MG63 (cell line): ENCODE measurements around the gene KCNG2. TPM values are rescaled to one million over a fixed set of nuclear protein-coding genes. Genes with fewer than 3 reads are reported as not detected.
"Not testable (repeated sequence)": the region's sequence is repeated elsewhere in the genome, so short reads cannot be mapped to it uniquely, and the experiment has no call there.

Experiments
- DNase-seq: peaks from one replicate; pipeline ENCODE4 v3.0.0-alpha.2; 2020
- H3K27me3 ChIP-seq: fragments of 250-450 bp; sonication (Bioruptor Pico); 2 replicates; pipeline ENCODE4 v1.5.1; 2020; ENCODE audit warnings: mild to moderate bottlenecking, moderate library complexity
- H3K36me3 ChIP-seq: fragments of 250-450 bp; sonication (Bioruptor Pico); 2 replicates; pipeline ENCODE4 v1.5.1; 2020; ENCODE audit warnings: mild to moderate bottlenecking, moderate library complexity
- H3K4me3 ChIP-seq: fragments of 250-450 bp; sonication (Bioruptor Pico); 2 replicates; pipeline ENCODE4 v1.5.1; 2020; ENCODE audit warnings: mild to moderate bottlenecking, moderate library complexity
- H3K9me3 ChIP-seq: fragments of 250-450 bp; sonication (Bioruptor Pico); 2 replicates; pipeline ENCODE4 v1.5.1; 2020; ENCODE audit warnings: mild to moderate bottlenecking, moderate library complexity
- total RNA-seq: library from RNA; depleted of rRNA; stranded (reverse); fragments of >200 nt; shearing (Covaris generic); gene quantifications from 2 replicates; pipeline ENCODE4 v1.2.3, GENCODE V29; 2014; ENCODE audit warnings: low replicate concordance

Gene KCNG2
- total RNA-seq, 1 experiment from 2014 or later = not detected

DNA sequence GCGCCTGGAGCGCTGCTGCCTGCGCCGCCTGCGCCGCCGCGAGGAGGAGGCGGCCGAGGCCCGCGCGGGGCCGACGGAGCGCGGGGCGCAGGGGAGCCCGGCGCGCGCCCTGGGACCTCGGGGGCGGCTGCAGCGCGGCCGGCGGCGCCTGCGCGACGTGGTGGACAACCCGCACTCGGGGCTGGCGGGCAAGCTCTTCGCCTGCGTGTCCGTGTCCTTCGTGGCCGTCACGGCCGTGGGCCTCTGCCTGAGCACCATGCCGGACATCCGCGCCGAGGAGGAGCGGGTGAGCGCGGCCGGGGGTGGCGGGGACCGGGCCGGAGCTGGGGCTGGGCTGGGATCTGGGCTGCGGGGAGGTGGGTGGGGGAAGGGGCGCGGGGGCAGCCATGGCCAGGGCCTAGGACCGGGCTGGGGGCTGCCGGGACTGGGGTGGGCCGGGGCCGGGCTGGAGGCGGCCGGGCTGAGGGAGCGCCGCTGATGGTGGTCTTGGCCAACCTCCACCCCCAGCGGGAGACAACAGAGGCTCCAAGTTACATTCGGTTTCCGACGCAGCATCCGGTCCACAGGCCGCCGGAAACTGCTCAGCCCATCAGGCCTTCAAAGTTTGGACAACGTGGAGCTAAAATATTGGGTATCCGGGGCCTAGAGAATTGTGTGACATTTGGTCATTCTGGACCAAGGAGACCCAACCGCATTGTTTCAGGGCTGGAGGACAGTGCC is 66.4 kb downstream of the KCNG2 start:
- Histone ChIP-seq H3K9me3 (peaks cover 2% of the 10 kb centered on the region; the same call in 1 of the 2 replicates), H3K4me3 (no peak overlapping the region), H3K27me3 (peaks cover 5% of the 10 kb centered on the region), H3K36me3 (no peaks in the 10 kb centered on the region)
- DNase-seq = no peak

DNA sequence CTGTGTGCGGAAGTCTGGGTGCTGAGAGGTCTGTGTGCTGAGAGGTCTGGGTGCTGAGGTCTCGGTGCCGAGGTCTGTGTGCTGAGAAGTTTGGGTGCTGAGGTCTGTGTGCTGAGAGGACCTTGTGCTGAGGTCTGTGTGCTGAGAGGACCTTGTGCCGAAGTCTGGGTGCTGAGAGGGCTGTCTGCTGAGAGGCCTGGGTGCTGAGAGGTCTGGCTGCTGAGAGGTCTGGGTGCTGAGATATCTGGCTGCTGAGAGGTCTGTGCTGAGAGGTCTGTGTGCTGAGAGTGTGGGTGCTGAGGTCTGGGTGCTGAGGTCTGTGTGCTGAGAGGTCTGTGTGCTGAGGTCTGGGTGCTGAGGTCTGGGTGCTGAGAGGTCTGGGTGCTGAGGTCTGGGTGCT is 67.2 kb downstream of the KCNG2 start:
- H3K36me3 ChIP-seq, DNase-seq, H3K27me3 ChIP-seq, H3K9me3 ChIP-seq, H3K4me3 ChIP-seq: not testable (repeated sequence)

DNA sequence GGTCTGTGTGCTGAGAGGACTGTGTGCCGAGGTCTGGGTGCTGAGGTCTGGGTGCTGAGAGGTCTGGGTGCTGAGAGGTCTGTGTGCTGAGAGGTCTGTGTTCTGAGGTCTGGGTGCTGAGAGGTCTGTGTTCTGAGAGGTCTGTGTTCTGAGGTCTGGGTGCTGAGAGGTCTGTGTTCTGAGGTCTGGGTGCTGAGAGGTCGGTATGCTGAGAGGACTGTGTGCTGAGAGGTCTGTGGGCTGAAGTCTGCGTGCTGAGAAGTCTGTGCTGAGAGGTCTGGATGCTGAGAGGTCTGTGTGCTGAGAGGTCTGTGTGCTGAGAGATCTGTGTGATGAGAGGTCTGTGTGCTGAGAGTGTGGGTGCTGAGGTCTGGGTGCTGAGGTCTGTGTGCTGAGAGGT is 68.2 kb downstream of the KCNG2 start:
- not testable (repeated sequence) for DNase-seq

DNA sequence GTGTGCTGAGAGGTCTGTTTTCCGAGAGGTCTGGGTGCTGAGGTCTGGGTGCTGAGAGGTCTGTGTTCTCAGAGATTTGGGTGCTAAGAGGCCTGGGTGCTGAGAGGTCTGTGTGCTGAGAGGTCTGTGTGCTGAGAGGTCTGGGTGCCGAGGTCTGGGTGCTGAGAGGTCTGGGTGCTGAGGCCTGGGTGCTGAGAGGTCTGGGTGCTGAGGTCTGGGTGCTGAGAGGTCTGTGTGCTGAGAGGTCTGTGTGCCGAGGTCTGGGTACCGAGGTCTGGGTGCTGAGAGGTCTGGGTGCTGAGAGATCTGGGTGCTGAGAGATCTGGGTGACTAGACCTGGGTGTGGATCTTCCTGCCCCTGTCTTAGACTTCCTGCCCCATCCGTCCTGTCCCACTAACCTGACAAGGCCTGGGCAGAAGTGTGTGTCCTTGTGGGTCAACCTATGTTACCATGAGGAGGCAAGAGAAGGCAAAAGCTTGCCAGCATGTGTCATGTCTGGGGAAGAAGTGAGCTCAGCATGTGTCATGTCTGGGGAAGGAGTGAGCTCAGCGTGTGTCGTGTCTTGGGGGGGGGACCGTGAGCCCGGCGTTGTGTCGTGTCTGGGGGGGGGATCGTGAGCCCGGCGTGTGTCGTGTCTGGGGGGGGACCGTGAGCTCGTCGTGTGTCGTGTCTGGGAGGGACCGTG is 69.3 kb downstream of the KCNG2 start:
- Histone ChIP-seq H3K4me3 (no peak overlapping the region), H3K27me3 (no peaks in the 10 kb centered on the region), H3K9me3 (no peaks in the 10 kb centered on the region), H3K36me3 (no peaks in the 10 kb centered on the region)
- peak; percentile 10 for DNase-seq

More for the DNA sequence above, 68.2 kb downstream of the KCNG2 start:
- not testable (repeated sequence) for H3K9me3 ChIP-seq, H3K27me3 ChIP-seq, H3K36me3 ChIP-seq, H3K4me3 ChIP-seq

DNA sequence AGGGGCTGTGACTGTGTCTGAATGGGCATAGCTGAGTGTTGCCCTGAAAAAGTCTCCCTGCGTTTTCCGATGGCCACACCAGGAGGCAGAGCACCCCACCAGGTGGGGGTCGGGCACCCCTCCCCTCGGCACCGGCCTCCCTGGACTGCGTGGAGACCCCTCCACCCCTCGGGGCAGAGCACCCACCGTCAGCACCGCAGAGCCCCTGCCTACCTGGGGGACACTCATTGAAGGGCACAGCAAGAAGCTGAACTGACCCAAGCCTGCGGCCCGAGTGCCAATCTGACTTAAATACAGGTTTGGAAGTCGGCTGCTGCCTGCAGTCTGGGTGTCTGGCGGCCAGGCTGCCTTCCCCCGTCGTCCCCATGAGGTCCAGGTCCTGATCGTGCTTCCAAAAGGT is 69.9 kb downstream of the KCNG2 start:
- no peaks in the 10 kb centered on the region for H3K27me3 ChIP-seq
- no peak for DNase-seq
- H3K4me3 ChIP-seq = no peak overlapping the region
- H3K9me3 ChIP-seq = no peaks in the 10 kb centered on the region
- no peaks in the 10 kb centered on the region for H3K36me3 ChIP-seq

DNA sequence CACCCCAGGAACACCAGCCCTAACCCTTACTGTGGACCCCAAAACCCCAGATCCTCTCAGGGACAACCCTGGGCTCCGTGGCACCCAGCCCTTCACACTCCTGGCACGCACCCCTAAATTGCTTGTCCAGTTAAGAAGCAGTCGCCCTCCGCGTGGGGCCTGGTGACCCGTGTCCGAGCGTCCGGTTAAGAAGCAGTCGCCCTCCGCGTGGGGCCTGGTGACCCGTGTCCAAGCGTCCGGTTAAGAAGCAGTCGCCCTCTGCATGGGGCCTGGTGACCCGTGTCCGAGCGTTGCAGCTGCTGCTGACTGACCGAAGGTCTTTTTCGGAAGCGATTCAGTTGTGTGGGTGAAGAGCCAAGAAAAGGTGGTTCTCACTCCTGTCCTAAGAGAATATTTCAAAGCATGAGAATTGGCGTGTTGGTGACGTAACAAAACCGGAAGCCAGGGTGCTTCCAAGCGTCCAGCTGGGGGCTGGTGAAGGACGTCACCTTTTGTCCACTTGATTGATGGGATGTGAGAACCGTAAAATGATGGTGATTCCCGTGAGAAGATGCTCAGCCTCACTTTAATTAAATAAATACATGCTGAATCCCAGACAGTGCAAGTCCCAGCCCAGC is 70.5 kb downstream of the KCNG2 start:
- Histone ChIP-seq H3K27me3 (no peaks in the 10 kb centered on the region), H3K36me3 (no peaks in the 10 kb centered on the region), H3K4me3 (no peak overlapping the region), H3K9me3 (no peaks in the 10 kb centered on the region)
- DNase-seq = no peak

DNA sequence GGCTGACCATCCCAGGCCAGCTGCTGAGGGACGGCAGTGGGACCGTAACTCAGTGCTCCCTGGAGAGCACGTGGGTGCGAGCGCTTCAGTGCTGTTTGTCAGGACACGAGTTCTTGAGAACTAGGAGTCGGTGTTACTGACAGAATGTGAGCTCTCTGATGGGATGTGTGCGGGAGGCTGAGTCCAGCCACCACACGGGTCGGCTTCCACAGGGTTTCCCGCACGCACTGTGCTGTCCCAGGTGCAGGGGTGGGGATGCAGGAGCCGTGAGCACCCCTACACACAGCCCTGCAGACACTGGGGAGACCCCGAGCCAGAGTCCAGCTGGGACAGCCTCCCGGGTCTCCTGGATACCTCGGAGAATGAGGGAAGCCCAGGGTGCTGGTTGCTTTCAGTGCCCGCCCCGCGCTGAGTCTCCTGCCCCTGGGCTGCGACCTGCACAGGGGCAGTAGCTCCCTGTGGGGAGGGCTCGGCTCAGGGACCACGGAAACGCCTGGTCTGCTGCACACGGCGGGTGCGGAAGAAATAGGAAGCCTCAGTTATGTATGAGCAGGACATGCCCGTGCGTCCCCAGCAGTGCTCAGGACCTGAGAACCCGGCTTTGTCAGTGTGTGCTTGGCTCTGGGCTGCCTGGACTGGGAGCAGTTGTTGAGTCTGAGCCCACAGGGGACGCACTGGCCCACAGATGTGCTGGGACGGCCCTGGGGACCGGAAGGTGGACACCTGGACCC is 71.2 kb downstream of the KCNG2 start:
- H3K27me3 ChIP-seq = no peaks in the 10 kb centered on the region
- no peak for DNase-seq
- H3K4me3 ChIP-seq = no peak overlapping the region
- no peaks in the 10 kb centered on the region for H3K9me3 ChIP-seq
- H3K36me3 ChIP-seq = no peaks in the 10 kb centered on the region

DNA sequence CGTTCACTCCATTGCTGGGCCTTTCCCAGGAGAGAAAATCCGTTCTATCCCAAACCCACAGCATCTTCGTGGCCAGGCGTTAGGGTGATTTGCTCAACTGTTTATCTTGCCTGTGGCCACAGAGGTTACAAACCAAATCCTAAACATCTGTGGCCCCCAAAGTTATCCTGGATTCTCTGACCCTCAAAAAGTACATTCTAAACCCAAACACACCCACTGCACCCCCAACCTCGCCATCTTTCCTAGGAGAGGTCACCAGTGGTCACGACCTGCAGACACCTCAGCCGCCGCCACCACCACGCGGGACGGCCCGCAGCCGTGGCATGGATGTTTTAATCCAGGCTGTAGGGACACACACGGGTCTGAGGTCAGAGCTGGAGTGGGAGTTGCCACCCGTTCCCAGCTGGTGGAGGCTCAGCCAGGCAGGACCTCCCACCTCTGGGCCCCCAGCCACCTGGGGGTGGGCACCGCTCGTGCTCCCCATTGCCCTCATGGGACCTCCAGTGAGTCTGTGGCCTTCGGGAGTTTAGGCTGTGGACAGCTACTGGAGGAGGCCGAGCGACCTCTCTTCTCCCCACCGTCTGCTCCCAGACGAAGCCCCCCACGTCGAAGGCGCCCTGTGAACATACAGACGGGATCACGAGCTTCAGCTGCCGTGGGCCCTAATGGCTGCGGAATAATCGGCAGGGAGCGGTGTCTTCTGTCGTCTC is 72.0 kb downstream of the KCNG2 start:
- Histone ChIP-seq H3K36me3 (no peaks in the 10 kb centered on the region), H3K4me3 (no peak overlapping the region), H3K27me3 (no peaks in the 10 kb centered on the region), H3K9me3 (no peaks in the 10 kb centered on the region)
- DNase-seq = no peak

DNA sequence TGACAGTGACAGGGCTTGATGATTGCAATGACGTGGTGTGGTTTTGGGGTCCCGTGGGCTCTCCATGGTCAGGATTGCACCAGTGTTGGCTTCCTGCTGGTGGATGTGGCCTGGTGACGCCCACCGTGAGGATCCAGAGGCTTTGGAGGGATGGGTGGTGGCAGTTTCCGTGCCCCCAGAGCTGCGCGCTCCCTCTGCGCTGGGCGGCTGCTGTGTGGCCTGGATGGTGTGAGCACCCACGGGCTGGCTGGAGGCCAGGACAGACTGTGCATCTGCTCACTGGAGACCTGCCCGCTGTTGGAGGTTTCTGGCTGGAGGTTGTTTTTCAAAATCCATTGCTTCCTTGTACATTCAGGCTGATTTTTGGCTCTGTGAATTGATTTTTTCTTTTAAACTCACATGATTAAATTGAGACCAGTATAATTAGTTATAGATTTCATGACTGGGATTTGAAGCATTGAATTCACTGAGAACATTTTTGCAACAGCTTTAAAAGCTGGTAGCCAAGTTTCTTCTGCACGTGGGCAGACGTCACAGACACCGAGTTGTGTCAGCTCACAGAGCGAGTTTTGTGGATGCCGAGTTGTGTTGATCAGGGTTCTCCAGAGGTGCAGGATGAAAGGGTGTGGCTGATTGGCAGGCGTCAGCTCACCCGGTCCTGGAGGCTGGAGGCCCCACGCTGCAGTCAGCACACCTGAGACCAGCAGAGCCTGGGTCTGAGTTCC is 72.7 kb downstream of the KCNG2 start:
- no peak overlapping the region for H3K4me3 ChIP-seq
- no peak for DNase-seq
- H3K9me3 ChIP-seq = no peaks in the 10 kb centered on the region
- H3K27me3 ChIP-seq = no peaks in the 10 kb centered on the region
- no peaks in the 10 kb centered on the region for H3K36me3 ChIP-seq

DNA sequence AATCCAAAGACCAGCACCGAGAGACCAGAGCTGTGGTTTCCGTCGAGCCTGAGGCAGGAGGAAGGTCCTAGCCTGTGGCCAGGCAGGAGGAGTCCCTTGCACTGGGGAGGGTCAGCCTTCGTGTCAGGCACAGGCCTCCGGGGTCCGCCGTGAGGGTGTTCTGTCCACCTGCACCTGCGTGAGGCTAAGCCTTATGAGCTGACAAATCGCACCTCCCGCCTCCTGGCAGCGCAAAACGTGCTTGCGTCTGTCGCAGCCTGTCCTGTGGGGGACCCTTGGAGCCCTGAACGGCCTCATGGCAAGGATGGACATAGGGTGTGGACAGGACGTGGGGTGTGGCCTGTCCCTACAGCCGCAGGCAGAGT is 73.3 kb downstream of the KCNG2 start:
- Histone ChIP-seq H3K9me3 (no peaks in the 10 kb centered on the region), H3K36me3 (no peaks in the 10 kb centered on the region), H3K4me3 (no peak overlapping the region), H3K27me3 (no peaks in the 10 kb centered on the region)
- no peak for DNase-seq

DNA sequence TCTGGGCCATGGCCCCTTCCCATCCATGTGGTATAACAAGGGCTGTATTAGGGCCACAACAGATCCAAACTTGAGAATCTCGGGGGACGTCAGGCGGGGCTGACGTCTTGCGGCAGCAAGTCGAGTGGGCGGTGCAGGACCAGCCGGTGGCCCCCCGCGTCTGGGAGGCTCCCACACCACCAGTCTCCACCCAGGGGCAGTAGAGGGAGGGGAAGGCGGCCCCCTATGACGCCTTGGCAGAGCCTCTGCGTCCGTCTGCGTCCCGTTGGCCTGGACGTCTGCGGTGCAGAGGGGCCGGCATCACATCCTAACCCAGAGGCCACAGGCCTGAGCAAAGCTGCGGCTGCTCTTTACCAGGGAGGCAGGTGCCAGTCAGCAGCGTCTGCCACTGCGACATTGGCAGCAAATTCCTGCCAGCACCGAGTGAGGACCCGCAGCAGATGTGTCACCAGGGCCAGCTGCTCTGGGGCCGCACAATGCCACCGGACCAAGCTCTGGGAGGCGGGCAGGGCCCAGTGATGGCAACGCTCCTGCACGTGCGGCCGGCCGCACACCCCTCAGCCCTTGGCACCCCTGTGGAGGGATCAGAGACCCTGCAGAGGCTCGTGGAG is 73.8 kb downstream of the KCNG2 start:
- Histone ChIP-seq H3K4me3 (no peak overlapping the region), H3K27me3 (no peaks in the 10 kb centered on the region), H3K36me3 (no peaks in the 10 kb centered on the region), H3K9me3 (no peaks in the 10 kb centered on the region)
- DNase-seq = no peak

DNA sequence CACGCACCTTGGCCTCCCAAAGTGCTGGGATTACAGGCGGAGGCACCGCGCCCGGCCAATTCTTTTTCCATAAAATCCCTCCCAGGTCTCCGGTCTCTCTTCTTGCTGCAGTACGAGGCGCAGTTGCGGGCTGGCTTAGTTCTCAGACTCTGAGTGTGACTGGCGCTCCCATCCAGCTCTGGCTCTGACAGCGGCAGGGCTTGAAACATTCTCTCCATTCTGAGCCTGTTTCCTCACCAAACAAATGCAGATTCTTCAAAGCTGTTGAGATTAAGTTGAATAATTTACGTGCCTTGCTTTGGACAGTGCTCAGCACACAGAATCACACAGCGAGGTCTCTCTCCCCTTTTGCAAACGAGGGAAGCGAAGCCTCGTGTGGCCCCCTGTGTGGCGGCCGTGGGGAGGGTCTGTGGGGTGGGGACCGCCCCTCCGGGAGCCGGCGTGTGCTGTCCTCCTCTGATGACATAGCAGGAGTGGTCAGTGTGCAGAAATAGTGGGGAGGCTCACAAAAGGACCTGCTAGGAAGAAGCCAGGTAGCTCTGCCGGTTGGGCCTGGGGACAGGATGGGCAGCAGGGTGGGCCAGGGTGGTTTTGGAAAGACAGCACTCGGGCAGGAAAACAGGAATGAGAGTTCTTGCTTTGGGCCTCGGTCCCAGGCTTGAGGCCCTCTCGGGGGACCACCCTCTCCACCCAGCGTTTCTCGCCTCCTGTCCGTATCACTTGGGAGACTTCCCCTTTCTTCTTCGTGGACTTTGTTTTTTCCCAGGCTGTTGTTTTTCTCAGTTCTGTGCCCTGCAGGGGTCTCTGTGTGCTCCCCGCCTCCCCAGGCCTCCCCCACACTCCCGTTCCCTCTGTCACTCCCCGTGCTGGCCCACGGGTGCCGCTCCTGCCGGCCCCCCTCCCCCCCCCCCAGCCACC is 75.0 kb downstream of the KCNG2 start:
- Histone ChIP-seq H3K36me3 (no peaks in the 10 kb centered on the region), H3K27me3 (no peaks in the 10 kb centered on the region), H3K9me3 (no peaks in the 10 kb centered on the region), H3K4me3 (no peak overlapping the region)
- no peak for DNase-seq

DNA sequence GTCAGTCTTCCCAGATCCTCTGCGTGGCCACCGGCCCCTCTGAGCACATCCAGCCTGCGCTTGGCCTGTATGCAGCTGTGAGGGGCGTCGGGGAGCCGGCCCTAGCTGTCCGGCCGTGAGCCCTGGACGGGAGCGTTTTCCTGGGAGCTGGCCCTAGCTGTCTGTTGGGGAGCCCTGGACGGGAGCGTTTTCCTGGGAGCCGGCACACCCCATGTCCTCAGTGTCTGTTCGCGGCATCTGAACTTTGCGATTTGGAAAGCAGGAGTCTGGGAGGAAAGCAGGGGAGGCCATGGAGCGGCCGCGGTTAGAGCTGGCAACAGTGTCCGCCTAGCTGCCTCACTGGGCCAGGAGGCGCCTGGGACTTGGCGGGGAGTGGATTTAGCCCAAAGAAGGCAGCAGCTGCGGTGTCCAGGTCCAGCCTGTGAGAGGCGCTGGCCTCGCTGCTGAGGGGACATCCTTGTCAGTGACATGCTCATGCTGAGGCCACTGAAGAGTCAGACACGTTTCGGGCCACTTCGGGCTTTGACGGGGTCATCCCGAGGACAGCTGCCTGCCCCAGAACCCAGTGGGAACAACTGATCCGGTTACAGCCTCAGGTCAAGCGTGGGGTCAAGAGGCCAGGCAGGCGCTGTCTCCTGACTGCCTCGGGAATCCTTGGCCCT is 75.8 kb downstream of the KCNG2 start:
- H3K9me3 ChIP-seq = no peaks in the 10 kb centered on the region
- no peak overlapping the region for H3K4me3 ChIP-seq
- DNase-seq = no peak
- no peaks in the 10 kb centered on the region for H3K27me3 ChIP-seq
- no peaks in the 10 kb centered on the region for H3K36me3 ChIP-seq
